Astrocyte (in vitro differentiated cells and primary cell): Measurements from ENCODE around the gene NUP160. TPM values are rescaled to one million over a fixed set of nuclear protein-coding genes. Genes with fewer than 3 reads are reported as not detected.
A peak's percentile ranks its signal among the peaks of the same experiment; 100 is the strongest.

ENCODE experiments used
- DNase-seq: peaks from one replicate; pipeline ENCODE4 v3.0.0-alpha.2; 2010; ENCODE audit warnings: low read depth
- FAIRE-seq: peaks from 2 replicates; lab custom pipeline; 2011; peaks lifted over from hg19 to GRCh38; lab: Jason Lieb, UNC
- H2AFZ ChIP-seq: 2 replicates; pipeline ENCODE4 v1.6.0; 2012; ENCODE audit warnings: low read depth, low read length, inconsistent platforms
- H3K27ac ChIP-seq: 2 replicates; pipeline ENCODE4 v1.5.1; 2011; ENCODE audit warnings: low read depth, low read length, inconsistent platforms
- H3K27me3 ChIP-seq: 2 replicates; pipeline ENCODE4 v1.6.0; 2011; ENCODE audit warnings: low read length, inconsistent platforms; ENCODE audit not compliant: insufficient read depth
- H3K36me3 ChIP-seq: 2 replicates; pipeline ENCODE4 v1.5.1; 2011; ENCODE audit warnings: low read length, inconsistent platforms; ENCODE audit not compliant: insufficient read depth
- H3K4me1 ChIP-seq: 2 replicates; pipeline ENCODE4 v1.5.1; 2011; ENCODE audit warnings: low read length, inconsistent platforms; ENCODE audit not compliant: insufficient read depth
- H3K4me2 ChIP-seq: 2 replicates; pipeline ENCODE4 v1.6.0; 2012; ENCODE audit warnings: low read length, inconsistent platforms
- H3K4me3 ChIP-seq: 2 replicates; pipeline ENCODE4 v1.5.1; 2011; ENCODE audit warnings: low read depth, mild to moderate bottlenecking, low read length, inconsistent platforms; ENCODE audit not compliant: insufficient read depth
- H3K79me2 ChIP-seq: 2 replicates; pipeline ENCODE4 v1.6.0; 2012; ENCODE audit warnings: mild to moderate bottlenecking, low read length, inconsistent platforms; ENCODE audit not compliant: insufficient read depth
- H3K9ac ChIP-seq: 2 replicates; pipeline ENCODE4 v1.6.0; 2012; ENCODE audit warnings: mild to moderate bottlenecking, low read length, inconsistent platforms
- H3K9me3 ChIP-seq: 2 replicates; pipeline ENCODE4 v1.5.1; 2012; ENCODE audit warnings: low read depth, mild to moderate bottlenecking, low read length, inconsistent platforms; ENCODE audit not compliant: insufficient read depth
- H4K20me1 ChIP-seq: 2 replicates; pipeline ENCODE4 v1.6.0; 2012; ENCODE audit warnings: low read length, inconsistent platforms; ENCODE audit not compliant: insufficient read depth
- H3K27ac Mint-ChIP-seq: one replicate; pipeline ENCODE4 v1.8.0; 2021; ENCODE audit warnings: mild to moderate bottlenecking, mixed read lengths; ENCODE audit not compliant: unreplicated experiment
- H3K27me3 Mint-ChIP-seq: one replicate; pipeline ENCODE4 v1.8.0; 2021; ENCODE audit warnings: low read depth, mixed read lengths; ENCODE audit not compliant: unreplicated experiment
- H3K36me3 Mint-ChIP-seq: one replicate; pipeline ENCODE4 v1.8.0; 2021; ENCODE audit warnings: low read depth, mixed read lengths; ENCODE audit not compliant: unreplicated experiment
- H3K4me1 Mint-ChIP-seq: one replicate; pipeline ENCODE4 v1.8.0; 2021; ENCODE audit warnings: low read depth, mixed read lengths; ENCODE audit not compliant: unreplicated experiment
- H3K4me3 Mint-ChIP-seq: one replicate; pipeline ENCODE4 v1.8.0; 2021; ENCODE audit warnings: mild to moderate bottlenecking, moderate library complexity, mixed read lengths; ENCODE audit not compliant: unreplicated experiment
- H3K9me3 Mint-ChIP-seq: one replicate; pipeline ENCODE4 v1.8.0; 2021; ENCODE audit warnings: mild to moderate bottlenecking, mixed read lengths; ENCODE audit not compliant: unreplicated experiment
- CTCF ChIP-seq: IDR thresholded peaks from 2 replicates; pipeline ENCODE4 v1.5.1; 2011; ENCODE audit warnings: low read depth, mild to moderate bottlenecking, inconsistent platforms, low read length, moderate library complexity; ENCODE audit not compliant: insufficient read depth
- EZH2 ChIP-seq: IDR thresholded peaks from 2 replicates; pipeline ENCODE4 v1.6.1; 2012; ENCODE audit warnings: mild to moderate bottlenecking, low read length, inconsistent platforms; ENCODE audit not compliant: insufficient read depth
- total RNA-seq: library from RNA; stranded (reverse); gene quantifications from 2 replicates; pipeline ENCODE4 v1.2.1, GENCODE V29; 2021

The NUP160 gene
- total RNA-seq, 1 donor from 2014 or later: 23.8 TPM

- Histone ChIP-seq H3K4me1 (peaks cover 14% of the 10 kb centered on the region), H3K27me3 (no peaks in the 10 kb centered on the region), H3K9me3 (no peaks in the 10 kb centered on the region), H3K9ac (peak overlapping the region; percentile 48), H3K4me3 (no peak overlapping the region), H3K36me3 (no peaks in the 10 kb centered on the region), H4K20me1 (no peaks in the 10 kb centered on the region), H3K79me2 (no peaks in the 10 kb centered on the region), H3K27ac (peak overlapping the region; percentile 46), H2AFZ (peak overlapping the region; percentile 51), H3K4me2 (peak overlapping the region; percentile 72)
- Mint-ChIP-seq H3K27me3 (no peaks in the 10 kb centered on the region), H3K27ac (no peak overlapping the region), H3K4me1 (peaks cover 10% of the 10 kb centered on the region), H3K4me3 (no peak overlapping the region), H3K36me3 (no peaks in the 10 kb centered on the region), H3K9me3 (no peaks in the 10 kb centered on the region)
- FAIRE-seq (no peak), DNase-seq (no peak)
- TF ChIP-seq CTCF (no peak), EZH2 (no peak)
Measured at GRCh38 chr11:47864901-47865300, 16.8 kb upstream of the NUP160 start.

DNA sequence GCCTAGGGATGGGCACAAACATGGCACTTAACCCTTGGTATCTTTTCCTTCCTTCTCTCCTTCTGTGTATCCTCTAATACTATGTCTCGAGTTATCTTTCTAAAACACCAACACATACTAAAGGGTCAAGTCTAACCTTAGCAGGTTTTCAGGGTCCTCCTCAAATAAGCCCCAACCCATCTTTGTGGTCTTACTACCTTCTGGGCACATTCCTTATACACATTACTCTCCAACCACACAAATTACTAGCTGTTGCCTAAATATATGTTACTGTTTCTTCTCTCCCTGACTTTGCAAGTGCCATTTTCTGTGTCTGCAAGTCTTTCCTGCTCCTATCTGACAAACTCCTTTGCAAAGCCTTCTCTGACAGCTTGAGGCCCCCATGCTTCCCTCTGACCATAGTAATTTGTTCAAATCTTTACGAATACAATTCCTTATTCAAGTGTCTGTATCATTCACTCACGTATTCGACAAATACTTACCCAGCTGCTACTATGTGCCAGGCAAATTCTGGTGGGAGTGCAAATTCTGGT is 15.8 kb upstream of the NUP160 start:
- DNase-seq (no peak), FAIRE-seq (no peak)
- Histone ChIP-seq H3K4me1 (peaks cover 14% of the 10 kb centered on the region), H3K36me3 (no peaks in the 10 kb centered on the region), H4K20me1 (no peaks in the 10 kb centered on the region), H3K27me3 (no peaks in the 10 kb centered on the region), H3K9me3 (no peaks in the 10 kb centered on the region), H3K4me2 (peak overlapping the region; percentile 58), H2AFZ (peak overlapping the region; percentile 11), H3K79me2 (no peaks in the 10 kb centered on the region), H3K27ac (no peak overlapping the region), H3K4me3 (no peak overlapping the region), H3K9ac (no peak overlapping the region)
- no peak for TF ChIP-seq CTCF
- no peak for TF ChIP-seq EZH2
- Mint-ChIP-seq H3K36me3 (no peaks in the 10 kb centered on the region), H3K4me3 (no peak overlapping the region), H3K4me1 (peaks cover 5% of the 10 kb centered on the region), H3K9me3 (no peaks in the 10 kb centered on the region), H3K27me3 (no peaks in the 10 kb centered on the region), H3K27ac (no peak overlapping the region)

- H3K27ac ChIP-seq: no peak overlapping the region
- no peaks in the 10 kb centered on the region for H3K36me3 ChIP-seq
- TF ChIP-seq CTCF (no peak), EZH2 (no peak)
- peak overlapping the region; percentile 58 for H3K4me2 ChIP-seq
- no peak overlapping the region for H3K4me3 Mint-ChIP-seq
- H3K27ac Mint-ChIP-seq: no peak overlapping the region
- no peak overlapping the region for H3K4me3 ChIP-seq
- DNase-seq (peak; percentile 71), FAIRE-seq (peak; percentile 59)
- no peaks in the 10 kb centered on the region for H3K79me2 ChIP-seq
- no peaks in the 10 kb centered on the region for H3K27me3 ChIP-seq
- H3K36me3 Mint-ChIP-seq: no peaks in the 10 kb centered on the region
- peaks cover 5% of the 10 kb centered on the region for H3K4me1 Mint-ChIP-seq
- H3K9me3 ChIP-seq: no peaks in the 10 kb centered on the region
- H2AFZ ChIP-seq: peak overlapping the region; percentile 8
- H4K20me1 ChIP-seq: no peaks in the 10 kb centered on the region
- H3K4me1 ChIP-seq: peaks cover 16% of the 10 kb centered on the region
- no peak overlapping the region for H3K9ac ChIP-seq
- no peaks in the 10 kb centered on the region for H3K9me3 Mint-ChIP-seq
- no peaks in the 10 kb centered on the region for H3K27me3 Mint-ChIP-seq
Measured at GRCh38 chr11:47863189-47863897, 15.2 kb upstream of the NUP160 start.
